Measurements from ENCODE around the gene CCNG1. TPM values are rescaled to one million over a fixed set of nuclear protein-coding genes. Genes with fewer than 3 reads are reported as not detected.

CCNG1 gene
- total and polyA plus RNA-seq, 9 of the 15 experiments (the other 6 are each of a cell fraction or from before 2014, with no cell fraction given), result 121 to 293 (median 245) TPM

- TF ChIP-seq PKNOX1 (IDR thresholded peaks at IDR 0.05) (no peak), SRSF3 (IDR thresholded peaks at IDR 0.05; ENCODE audit: insufficient read depth, low read length) (no peak), DLX4 (CRISPR knock-in tag; IDR thresholded peaks at IDR 0.05) (no peak), HNRNPLL (IDR thresholded peaks at IDR 0.05; ENCODE audit: low read depth, low read length, poor library complexity, severe bottlenecking) (no peak), CREB5 (CRISPR knock-in tag; IDR thresholded peaks at IDR 0.05) (no peak), ARID1B (IDR thresholded peaks at IDR 0.05) (peak; percentile 69), THAP12 (CRISPR knock-in tag; IDR thresholded peaks at IDR 0.05) (no peak), IRF2 (CRISPR knock-in tag; IDR thresholded peaks at IDR 0.05) (no peak), DPF2 (IDR thresholded peaks at IDR 0.05) (peak; percentile 80), SAFB (IDR thresholded peaks at IDR 0.05; ENCODE audit: borderline replicate concordance, low read depth, low read length) (no peak), SPI1 (IDR thresholded peaks at IDR 0.05; ENCODE audit: borderline replicate concordance, low read depth, low read length) (peak; percentile 82), DNMT1 (IDR thresholded peaks at IDR 0.05) (no peak), FOXP1 (CRISPR knock-in tag; IDR thresholded peaks at IDR 0.05) (no peak), ETS2 (tag; IDR thresholded peaks at IDR 0.05; ENCODE audit: borderline replicate concordance, poor library complexity, severe bottlenecking) (no peak), PTRF (tag; IDR thresholded peaks at IDR 0.05) (no peak), SAP30 (IDR thresholded peaks at IDR 0.05; ENCODE audit: borderline replicate concordance, insufficient read depth, low read depth, low read length, poor library complexity, severe bottlenecking) (no peak), ZNF23 (CRISPR knock-in tag; IDR thresholded peaks at IDR 0.05) (no peak), MAFF (IDR thresholded peaks at IDR 0.05; ENCODE audit: low read length) (no peak), SMAD2 (IDR thresholded peaks at IDR 0.05; ENCODE audit: low read depth, low read length) (no peak), ATF2 (CRISPR knock-in tag; IDR thresholded peaks at IDR 0.05) (no peak), ZNF551 (CRISPR knock-in tag; IDR thresholded peaks at IDR 0.05) (no peak), ZNF766 (CRISPR knock-in tag; conservative IDR thresholded peaks at IDR 0.05) (no peak), NR2C1 (IDR thresholded peaks at IDR 0.05) (no peak), NR2C1 (tag; IDR thresholded peaks at IDR 0.05) (no peak)
These were observed 3.0 kb upstream of the CCNG1 start (continued) for GRCh38 chr5:163434401-163434866.
